K562 (cell line): Measurements from ENCODE around the gene MRPS18B. TPM values are rescaled to one million over a fixed set of nuclear protein-coding genes. Genes with fewer than 3 reads are reported as not detected.

Experiments used
- ATF1 ChIP-seq, 2 experiments: fragments of 450-650 bp in 1 of 2; IDR thresholded peaks; 2 replicates each; pipeline ENCODE4 v1.6.1; 2016; ENCODE audit warnings: missing compliant biosample characterization in 1 of 2, missing genetic modification characterization in 1 of 2
- CBX5 ChIP-seq: IDR thresholded peaks from 2 replicates; pipeline ENCODE4 v1.6.1; 2014; ENCODE audit warnings: low read depth, borderline replicate concordance
- DLX4 ChIP-seq: fragments of 250-450 bp; sonication (Bioruptor Pico); IDR thresholded peaks from 2 replicates; pipeline ENCODE4 v1.6.1; 2021; ENCODE audit warnings: mild to moderate bottlenecking
- EGR1 ChIP-seq: fragments of 450-650 bp; conservative IDR thresholded peaks from 2 replicates; pipeline ENCODE4 v1.6.1; 2017; ENCODE audit warnings: mild to moderate bottlenecking
- FOXJ2 ChIP-seq: fragments of 200-800 bp; sonication (Bioruptor generic); IDR thresholded peaks from 2 replicates; pipeline ENCODE4 v1.6.1; 2016; ENCODE audit warnings: missing genetic modification characterization, missing compliant biosample characterization
- FOXK2 ChIP-seq, 2 experiments: fragments of 450-650 bp; IDR thresholded peaks in 1 of 2; conservative IDR thresholded peaks in 1 of 2; 2 replicates each; pipeline ENCODE4 v1.6.1; 2016; ENCODE audit warnings: low read depth in 2 of 2, mild to moderate bottlenecking in 1 of 2
- GATAD2B ChIP-seq: fragments of 450-650 bp; IDR thresholded peaks from 2 replicates; pipeline ENCODE4 v1.6.1; 2017; ENCODE audit warnings: mild to moderate bottlenecking, borderline replicate concordance
- MCM2 ChIP-seq: fragments of 450-650 bp; IDR thresholded peaks from 2 replicates; pipeline ENCODE4 v1.6.1; 2017; ENCODE audit warnings: low read depth, mild to moderate bottlenecking
- NONO ChIP-seq, 2 experiments: fragments of 200-400 bp in 1 of 2; fragments of 450-650 bp in 1 of 2; formaldehyde crosslinking in 1 of 2; IDR thresholded peaks; 2 replicates each; pipeline ENCODE4 v1.6.1; 2017; ENCODE audit warnings: low read depth in 2 of 2, mild to moderate bottlenecking in 2 of 2, moderate library complexity in 2 of 2, low read length in 1 of 2
- PRDM10 ChIP-seq: fragments of 450-650 bp; IDR thresholded peaks from 2 replicates; pipeline ENCODE4 v1.6.1; 2018; ENCODE audit not compliant: partially characterized antibody
- RCOR1 ChIP-seq, 2 experiments: IDR thresholded peaks; 2 replicates each; pipeline ENCODE4 v1.6.1; 2012; ENCODE audit warnings: low read depth in 2 of 2, low read length in 2 of 2, borderline replicate concordance in 1 of 2, improper control_type of control experiment in 1 of 2
- SAFB2 ChIP-seq: fragments of 200-400 bp; formaldehyde crosslinking; IDR thresholded peaks from 2 replicates; pipeline ENCODE4 v1.6.1; 2018; ENCODE audit warnings: borderline replicate concordance, low read length, low read depth, moderate library complexity; ENCODE audit not compliant: severe bottlenecking
- TGIF2 ChIP-seq: sonication (generic); formaldehyde crosslinking; IDR thresholded peaks from 2 replicates; pipeline ENCODE4 v1.8.1; 2022; ENCODE audit warnings: mild to moderate bottlenecking, missing genetic modification reagents, moderate library complexity
- TRIM24 ChIP-seq, 2 experiments: fragments of 450-650 bp; IDR thresholded peaks; 2 replicates each; pipeline ENCODE4 v1.6.1; 2016
- ZEB2 ChIP-seq: fragments of 450-650 bp; IDR thresholded peaks from 2 replicates; pipeline ENCODE4 v1.6.1; 2016
- ZFX ChIP-seq: sonication (generic); formaldehyde crosslinking; IDR thresholded peaks from 2 replicates; pipeline ENCODE4 v1.8.0; 2022; ENCODE audit warnings: mild to moderate bottlenecking, missing genetic modification reagents, moderate library complexity
- ZHX1 ChIP-seq: fragments of 150-350 bp; conservative IDR thresholded peaks from 2 replicates; pipeline ENCODE4 v1.6.1; 2014; ENCODE audit warnings: low read length
- ZKSCAN3 ChIP-seq: fragments of 250-450 bp; sonication (Bioruptor Pico); IDR thresholded peaks from 2 replicates; pipeline ENCODE4 v1.4.0; 2020
- ZNF444 ChIP-seq: fragments of 250-450 bp; sonication (Bioruptor Pico); IDR thresholded peaks from 2 replicates; pipeline ENCODE4 v1.4.0; 2020; ENCODE audit warnings: mild to moderate bottlenecking, moderate library complexity
- ZNF77 ChIP-seq: fragments of 250-450 bp; sonication (Bioruptor Pico); IDR thresholded peaks from 2 replicates; pipeline ENCODE4 v1.5.0; 2020
- ZZZ3 ChIP-seq: fragments of 450-650 bp; IDR thresholded peaks from 2 replicates; pipeline ENCODE4 v1.6.1; 2016; ENCODE audit warnings: antibody characterized with exemption, mild to moderate bottlenecking, moderate library complexity
- polyA plus RNA-seq, 8 experiments: library from polyadenylated mRNA; depleted of rRNA in 4 of 8; stranded (reverse) in 5 of 8; unstranded in 3 of 8; fragments of >200 nt; fragmentation: Nextera tagmentation in 2 of 8; fragmentation: Illumina TruSeq in 1 of 8; extraction: Ambion mirVana in 2 of 8; extraction: Trizol in 1 of 8; gene quantifications; 2 replicates each; pipeline versions ENCODE4 v1.2.1 to v1.2.3, GENCODE V29; 2011 to 2014; ENCODE audit warnings: inconsistent platforms in 1 of 8, missing spikeins in 1 of 8
- total RNA-seq, 7 experiments: library from RNA; depleted of rRNA in 6 of 7; stranded (reverse); fragments of >200 nt in 6 of 7; fragmentation: Illumina TruSeq in 2 of 7; extraction: Trizol in 2 of 7; gene quantifications; 2 replicates each; pipeline versions ENCODE4 v1.2.1 to v1.2.3, GENCODE V29; 2011 to 2021; ENCODE audit warnings: low replicate concordance in 1 of 7
- TF ChIP-seq, protein P1 (sequence below): fragments of 250-450 bp; sonication (Bioruptor Pico); IDR thresholded peaks from 2 replicates; pipeline ENCODE4 v1.8.0; 2022; ENCODE audit warnings: moderate library complexity, mild to moderate bottlenecking, inconsistent platforms

The MRPS18B gene
- total and polyA plus RNA-seq, 9 of the 15 experiments (the other 6 are each of a cell fraction or from before 2014, with no cell fraction given) = 132 to 383 (median 178) TPM

- TF ChIP-seq GATAD2B = no peak
- peak; percentile 16 for TF ChIP-seq PRDM10
- no peak for TF ChIP-seq MCM2
- no peak; a peak in 1 of 4 replicates for TF ChIP-seq FOXK2 (conservative IDR thresholded peaks at IDR 0.05 in 1 of 2, IDR thresholded peaks at IDR 0.05 in 1 of 2; ENCODE audit: low read depth in 2 of 2)
- TF ChIP-seq ZNF77 (CRISPR knock-in tag) = peak; percentile 94
- TF ChIP-seq ZHX1 = 0 out of 2 replicates have a peak, but pooled peaks have one; percentile 24
- TF ChIP-seq SAFB2 = no peak
- no peak; a peak in 1 of 4 replicates for TF ChIP-seq RCOR1 (IDR thresholded peaks at IDR 0.05; ENCODE audit: borderline replicate concordance in 1 of 2, low read depth in 2 of 2, low read length in 2 of 2)
- peak; percentile 67; the same call in 1 of the 2 replicates for TF ChIP-seq TGIF2 (CRISPR knock-in tag)
- 0 out of 4 replicates have a peak, but pooled peaks of 1 of the 2 experiments have one; percentile 5 for TF ChIP-seq TRIM24 (IDR thresholded peaks at IDR 0.05)
- TF ChIP-seq DLX4 (CRISPR knock-in tag) = peak; percentile 55; the same call in 1 of the 2 replicates
- peak; percentile 27; the same call in 1 of the 2 replicates for TF ChIP-seq ZEB2
- no peak; the same call in 1 of the 2 replicates for TF ChIP-seq EGR1
- TF ChIP-seq, protein P1, sequence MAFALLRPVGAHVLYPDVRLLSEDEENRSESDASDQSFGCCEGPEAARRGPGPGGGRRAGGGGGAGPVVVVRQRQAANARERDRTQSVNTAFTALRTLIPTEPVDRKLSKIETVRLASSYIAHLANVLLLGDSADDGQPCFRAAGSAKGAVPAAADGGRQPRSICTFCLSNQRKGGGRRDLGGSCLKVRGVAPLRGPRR (CRISPR knock-in tag) = no peak
- TF ChIP-seq ZNF444 (CRISPR knock-in tag) = peak; percentile 77
- TF ChIP-seq ATF1 (CRISPR knock-in tag; IDR thresholded peaks at IDR 0.05) = no peak
- peak; percentile 51; the same call in 1 of the 2 replicates for TF ChIP-seq ATF1 (tag; IDR thresholded peaks at IDR 0.05)
- TF ChIP-seq CBX5 = no peak
- TF ChIP-seq NONO (IDR thresholded peaks at IDR 0.05; ENCODE audit: low read depth in 2 of 2, low read length in 1 of 2) = peak; percentile 20 to 74; a peak in 3 of 4 replicates
- no peak for TF ChIP-seq ZZZ3
- TF ChIP-seq FOXJ2 (tag) = peak; percentile 52; the same call in 1 of the 2 replicates
- no peak for TF ChIP-seq ZKSCAN3 (CRISPR knock-in tag)
- no peak for TF ChIP-seq ZFX (CRISPR knock-in tag)
These were observed 2.3 kb upstream of the MRPS18B start (continued) for GRCh38 chr6:30615219-30615957.
